GM18517 (cell line): ENCODE results near the gene CDH16.

Source experiments
- ATAC-seq: cut with Tn5 transposase; IDR thresholded peaks from one replicate; pipeline ENCODE4 v1.9.1; 2021; ENCODE audit warnings: mild to moderate bottlenecking, moderate library complexity; ENCODE audit not compliant: unreplicated experiment

CDH16 gene

GRCh38 chr16:66928702-66929388 is 10.2 kb upstream of the CDH16 start:
- ATAC-seq: no peak

- no peak for ATAC-seq
These were observed 9.4 kb upstream of the CDH16 start for GRCh38 chr16:66927918-66928649.

- ATAC-seq: no peak
These were observed 8.3 kb upstream of the CDH16 start for GRCh38 chr16:66926961-66927436.

GRCh38 chr16:66926171-66926947 is 7.7 kb upstream of the CDH16 start:
- ATAC-seq: no peak

GRCh38 chr16:66925322-66925840 is 6.7 kb upstream of the CDH16 start, which contains the start of gene RRAD:
RRAD (minus strand) TSS chr16:66925535; CDS start chr16:66925179, 356 bp downstream.
- ATAC-seq: no peak

GRCh38 chr16:66924527-66925321 is 6.0 kb upstream of the CDH16 start:
- no peak for ATAC-seq

GRCh38 chr16:66923866-66924265 is 5.2 kb upstream of the CDH16 start:
- no peak for ATAC-seq

GRCh38 chr16:66923247-66923731 is 4.6 kb upstream of the CDH16 start:
- ATAC-seq: no peak

GRCh38 chr16:66921729-66922450 is 3.2 kb upstream of the CDH16 start:
- ATAC-seq: no peak

- no peak for ATAC-seq
These were observed 2.4 kb upstream of the CDH16 start for GRCh38 chr16:66920924-66921680.

GRCh38 chr16:66920299-66920590 is 1.6 kb upstream of the CDH16 start:
- ATAC-seq: no peak

GRCh38 chr16:66919569-66920298 is 1.0 kb upstream of the CDH16 start:
- no peak for ATAC-seq

GRCh38 chr16:66918355-66918754 is 330 bp downstream of the CDH16 start:
- ATAC-seq: no peak

GRCh38 chr16:66917741-66918140 is 944 bp downstream of the CDH16 start:
- no peak for ATAC-seq

- no peak for ATAC-seq
These were observed 2.2 kb downstream of the CDH16 start for GRCh38 chr16:66916518-66916917.

- no peak for ATAC-seq
These were observed 3.6 kb downstream of the CDH16 start for GRCh38 chr16:66915041-66915440.

- ATAC-seq: no peak
These were observed 4.1 kb downstream of the CDH16 start for GRCh38 chr16:66914541-66914940.

- no peak for ATAC-seq
These were observed 5.0 kb downstream of the CDH16 start for GRCh38 chr16:66913711-66914110.
